HG02678 (cell line): ENCODE results near the gene LAMA5.

Source experiments
- ATAC-seq: cut with Tn5 transposase; IDR thresholded peaks from one replicate; pipeline ENCODE4 v1.9.1; 2021; ENCODE audit warnings: mild to moderate bottlenecking, moderate library complexity; ENCODE audit not compliant: unreplicated experiment

LAMA5 gene

DNA sequence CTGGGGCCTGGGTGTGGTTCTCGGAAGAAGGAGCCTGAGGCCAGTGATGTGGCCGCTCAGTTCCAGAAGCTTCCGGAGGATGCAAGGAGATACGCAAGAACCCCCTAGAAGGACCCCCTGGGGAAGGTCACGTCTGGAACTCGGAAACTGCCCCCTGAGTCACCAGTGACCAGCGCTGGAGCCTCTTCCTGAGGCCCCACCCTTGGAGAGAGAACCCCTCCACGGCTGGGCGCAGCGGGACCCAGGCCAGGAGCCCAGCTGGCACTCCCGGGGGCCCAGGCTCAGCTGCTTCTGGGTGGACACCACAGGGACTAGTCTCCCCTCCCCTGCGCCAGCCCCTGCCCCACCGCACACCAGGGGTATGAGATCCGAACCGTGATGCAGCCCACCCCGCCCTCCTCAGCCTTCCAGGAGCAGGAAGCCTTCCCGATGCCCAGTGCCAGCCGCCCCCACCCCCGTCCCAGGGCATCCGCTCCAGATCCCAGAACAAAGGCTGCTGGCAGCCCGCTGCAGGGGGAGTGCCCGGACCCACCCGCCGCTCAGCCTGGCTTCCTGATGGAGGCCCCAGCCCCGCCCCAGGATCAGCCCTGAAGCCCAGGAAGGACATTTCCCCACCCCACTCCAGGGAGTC is 7.5 kb downstream of the LAMA5 start:
- no peak for ATAC-seq

DNA sequence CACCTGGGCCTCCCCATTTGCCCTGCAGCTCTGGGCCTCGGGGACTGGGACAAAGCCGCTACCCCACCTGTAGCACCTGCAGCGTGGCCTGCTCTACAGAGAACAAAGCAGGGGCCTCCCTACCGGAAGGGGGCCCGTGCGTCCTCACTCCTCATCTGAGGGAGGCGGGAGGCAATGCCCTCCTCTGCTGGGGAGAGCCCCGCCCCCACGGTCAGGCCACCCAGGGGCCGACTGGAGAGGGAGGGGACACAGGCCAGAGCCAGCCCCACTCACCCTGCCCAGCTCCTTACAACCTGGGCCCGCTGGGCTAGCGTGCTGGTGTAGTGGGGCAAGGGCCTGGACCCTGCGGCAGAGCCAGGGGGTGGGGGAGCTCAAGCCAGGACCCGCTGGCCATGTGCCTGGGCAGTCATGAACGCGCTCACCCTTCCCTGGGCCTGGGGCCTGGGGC is 8.0 kb downstream of the LAMA5 start:
- ATAC-seq: no peak

DNA sequence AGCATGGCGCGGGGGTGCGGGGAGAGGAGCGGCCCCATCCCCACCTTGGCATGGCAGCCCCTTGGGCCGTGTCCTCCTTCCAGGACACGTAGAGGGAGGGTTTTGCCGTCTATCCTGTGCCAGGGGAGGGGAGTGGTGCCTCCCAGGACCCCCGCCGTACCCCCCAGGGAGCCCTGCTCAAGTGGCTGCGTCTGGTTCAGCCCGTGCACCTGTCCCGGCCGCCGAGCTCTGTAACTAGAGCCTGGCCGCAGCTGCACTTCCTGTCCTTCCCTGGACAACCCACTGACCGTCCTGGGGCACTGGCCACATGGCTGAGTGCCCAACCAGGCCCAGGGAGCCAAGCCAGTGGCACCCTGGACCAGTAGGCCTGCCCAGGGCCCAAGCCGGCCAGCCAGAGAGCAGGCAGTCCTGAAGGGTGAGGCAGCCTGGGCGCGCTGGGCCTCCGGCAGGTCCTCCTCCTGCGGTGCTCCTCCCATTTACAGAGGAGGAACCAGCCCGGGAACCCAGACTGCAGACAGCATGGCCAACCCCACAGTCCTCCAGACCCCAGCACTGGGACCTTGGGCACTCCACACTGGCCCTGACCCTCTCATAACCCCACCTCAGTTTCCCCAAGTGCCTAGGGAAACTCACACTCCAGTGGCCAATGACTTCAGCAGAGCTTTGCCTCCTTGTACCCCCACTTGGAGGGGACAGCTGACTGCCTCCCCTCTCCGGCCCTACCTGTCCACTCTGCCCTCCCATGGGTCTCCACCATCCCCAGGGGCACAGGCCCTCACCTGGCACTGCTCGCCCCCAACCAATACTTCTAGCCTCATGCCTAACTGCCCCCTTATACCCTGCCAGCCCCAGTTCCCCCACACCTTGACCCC is 8.7 kb downstream of the LAMA5 start:
- no peak for ATAC-seq

DNA sequence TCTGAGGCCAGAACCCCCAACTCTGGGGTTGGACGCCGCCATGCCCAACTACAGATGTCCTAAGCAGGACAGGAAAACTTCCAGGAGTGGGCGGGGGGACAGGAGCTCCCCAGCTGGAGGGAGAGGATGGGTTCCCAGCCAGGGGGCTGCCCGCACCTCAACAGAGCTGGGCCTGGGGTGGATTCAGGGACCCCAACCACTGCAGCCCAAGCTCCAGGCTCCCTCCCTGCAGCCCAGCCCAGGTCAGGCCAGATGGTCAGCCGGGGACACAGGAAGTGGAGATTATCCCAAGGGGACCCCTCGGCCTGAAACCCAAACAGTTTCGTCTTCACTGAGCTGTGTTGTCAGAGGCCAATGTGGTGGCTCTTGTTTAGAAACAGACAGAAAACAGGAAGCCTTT is 9.4 kb downstream of the LAMA5 start:
- ATAC-seq: no peak

DNA sequence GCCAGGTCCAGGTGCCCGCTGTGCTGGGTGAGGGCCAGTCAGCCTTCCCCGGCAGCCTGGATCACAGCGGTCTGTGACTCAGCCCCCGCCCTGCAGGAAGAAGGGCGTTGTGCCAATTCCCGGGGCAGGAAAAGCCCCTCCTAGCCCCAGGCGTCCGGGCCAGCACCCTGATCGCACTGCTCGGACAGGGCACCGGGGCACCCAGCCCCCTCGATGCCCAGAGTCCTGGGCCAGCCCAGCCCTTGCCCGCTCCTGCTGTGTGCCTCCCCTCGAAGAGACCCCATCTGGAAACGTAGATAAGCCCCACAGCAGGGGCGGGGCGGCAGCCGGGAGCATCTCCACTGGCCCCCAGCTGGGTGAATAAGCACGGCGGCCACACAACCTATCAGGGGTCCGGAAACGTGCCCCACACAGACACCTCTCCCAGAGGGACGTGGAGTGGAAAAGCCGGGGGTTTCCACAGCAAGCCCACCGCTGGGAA is 9.9 kb downstream of the LAMA5 start:
- no peak for ATAC-seq

DNA sequence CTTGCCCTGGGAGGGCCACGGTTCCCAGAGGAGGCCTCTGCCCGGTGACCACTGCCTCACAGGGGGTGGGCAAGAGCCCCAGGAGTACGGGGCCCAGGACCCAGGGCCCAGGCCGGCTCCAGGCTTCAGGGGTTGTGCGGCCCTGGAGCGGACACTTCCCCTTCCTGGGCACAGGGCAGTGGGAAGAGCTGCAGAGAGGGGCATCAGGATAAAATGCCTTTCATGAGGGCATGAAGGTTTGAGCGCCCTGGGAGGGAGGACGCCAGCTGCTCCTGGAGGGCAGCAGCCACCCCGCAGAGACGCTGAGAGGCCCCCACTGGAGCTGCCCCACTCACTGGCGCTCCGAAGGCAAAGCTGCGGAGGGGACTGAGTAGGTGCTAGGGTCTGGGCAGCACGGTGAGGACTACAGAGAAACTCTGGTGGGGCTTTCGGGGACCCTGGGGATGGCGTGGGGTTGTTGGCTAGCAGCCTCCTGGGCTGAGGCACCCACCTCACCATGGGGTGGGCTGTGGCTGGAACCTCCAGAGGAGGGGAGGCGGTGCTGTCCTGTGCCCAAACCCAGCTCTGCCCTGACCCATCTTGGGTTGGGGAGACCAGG is 10.4 kb downstream of the LAMA5 start:
- no peak for ATAC-seq

DNA sequence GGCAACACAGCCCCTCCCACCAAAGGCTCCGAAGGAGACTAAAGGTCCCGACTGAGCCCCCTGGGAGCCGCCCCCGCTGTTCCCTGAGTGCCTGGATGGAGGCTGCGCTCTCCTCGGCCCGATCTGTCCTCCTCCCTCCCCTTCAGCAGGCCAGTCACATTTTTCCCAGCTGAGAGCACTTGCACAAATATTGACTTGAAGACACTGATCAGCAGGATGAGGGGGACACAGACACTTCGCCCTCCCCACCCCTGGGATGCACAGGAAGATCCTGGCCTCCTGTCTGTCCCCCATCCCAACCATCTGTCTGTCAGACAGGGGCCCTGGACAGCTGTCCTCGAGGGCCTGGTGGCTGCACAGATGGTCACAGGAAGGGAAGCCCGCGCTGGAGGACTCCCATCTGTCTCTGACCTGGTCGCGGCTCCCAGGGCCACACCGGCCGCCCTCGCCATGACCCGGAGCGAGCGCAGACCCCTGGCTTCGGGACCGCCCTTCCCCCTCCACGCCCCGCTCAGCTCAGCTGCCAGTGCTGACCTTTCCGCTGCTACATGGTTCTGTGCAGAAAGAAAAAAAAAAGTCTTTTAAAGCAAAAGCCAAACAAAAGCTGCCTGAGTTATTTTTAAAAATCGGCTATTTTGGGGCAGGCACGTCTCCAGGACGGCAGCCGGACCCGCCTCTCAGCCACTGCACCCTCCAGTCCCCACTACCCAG is 11.1 kb downstream of the LAMA5 start:
- ATAC-seq: no peak

DNA sequence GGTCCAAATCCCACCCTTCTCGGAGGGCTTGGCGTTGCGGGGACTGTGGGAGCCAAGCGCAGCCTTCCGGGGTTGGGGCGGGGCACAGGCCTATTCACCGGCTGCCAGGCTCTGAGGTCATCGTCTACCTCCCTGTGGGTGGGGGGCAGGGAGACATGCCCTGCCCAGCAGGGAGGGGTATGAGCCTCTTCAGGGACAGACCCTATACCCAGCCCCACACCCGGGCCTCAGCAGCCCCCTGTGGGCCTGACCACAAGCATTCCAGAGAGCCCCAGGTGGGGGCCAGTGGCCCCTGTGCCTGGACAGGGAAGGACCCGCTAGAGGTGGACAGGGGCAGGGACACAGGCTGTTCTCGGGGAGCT is 11.6 kb downstream of the LAMA5 start:
- no peak for ATAC-seq

DNA sequence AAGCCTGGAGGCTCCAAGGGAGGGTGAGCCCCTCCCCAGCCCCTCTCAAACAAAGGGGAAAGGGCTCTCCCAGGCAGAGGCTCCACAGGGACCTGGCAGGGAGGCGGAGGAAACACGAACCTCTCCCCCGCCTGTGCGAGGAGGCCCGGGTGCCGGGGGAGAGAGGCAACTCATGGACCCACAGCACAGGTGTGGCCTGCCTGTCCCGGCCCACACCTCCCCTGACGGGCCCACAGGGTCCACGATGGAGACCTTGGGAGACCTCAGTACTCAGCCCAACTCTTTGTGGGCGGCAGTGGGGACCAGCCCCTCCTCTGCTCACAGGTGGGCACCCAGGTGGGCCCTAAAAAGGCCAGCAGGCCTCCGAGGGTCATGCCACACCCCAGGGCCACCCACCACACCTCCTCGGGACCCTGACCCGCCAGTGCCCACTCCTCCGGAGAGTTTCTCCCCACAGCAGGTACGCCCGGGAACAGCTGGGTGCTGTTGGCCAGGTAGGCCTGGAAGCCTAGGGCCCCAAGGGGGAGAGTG is 12.2 kb downstream of the LAMA5 start:
- ATAC-seq: no peak

DNA sequence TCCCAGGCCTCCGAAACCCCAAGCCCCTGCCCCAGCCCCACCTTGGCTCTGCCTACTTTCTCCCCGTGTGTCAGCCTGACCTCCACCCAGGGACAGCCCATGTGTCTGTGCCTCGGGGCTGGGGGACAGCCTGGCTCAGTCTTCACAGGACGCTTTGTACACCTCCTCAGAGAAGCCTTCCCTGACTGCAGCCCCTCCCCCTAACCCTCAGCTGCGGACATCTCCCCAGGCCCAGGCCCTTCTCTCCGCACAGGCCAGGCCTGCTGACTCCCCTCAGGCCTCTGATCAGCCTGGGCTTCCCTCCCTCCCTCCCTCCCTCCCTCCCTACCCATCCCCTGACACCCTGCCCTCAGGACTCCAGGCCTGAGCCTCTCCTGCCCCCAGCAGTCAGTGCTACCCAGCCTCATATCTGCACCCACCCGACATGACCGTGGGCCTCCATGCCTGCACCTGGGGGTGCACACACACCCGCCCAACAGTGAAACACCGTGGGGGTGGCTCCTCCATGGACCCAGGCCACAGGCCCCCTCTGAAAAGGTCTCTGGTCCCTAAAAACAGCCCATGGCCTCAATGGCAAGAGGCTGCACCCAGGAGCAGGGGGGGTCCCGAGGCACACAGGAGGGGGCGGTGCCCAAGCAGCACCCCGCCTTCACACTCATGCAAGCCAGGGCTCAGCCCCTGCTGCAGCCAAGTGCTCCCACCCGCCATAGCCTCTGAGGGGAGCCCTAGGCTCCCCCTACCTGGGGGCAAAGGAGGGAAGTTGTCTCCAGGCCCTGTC is 12.9 kb downstream of the LAMA5 start:
- ATAC-seq: no peak

DNA sequence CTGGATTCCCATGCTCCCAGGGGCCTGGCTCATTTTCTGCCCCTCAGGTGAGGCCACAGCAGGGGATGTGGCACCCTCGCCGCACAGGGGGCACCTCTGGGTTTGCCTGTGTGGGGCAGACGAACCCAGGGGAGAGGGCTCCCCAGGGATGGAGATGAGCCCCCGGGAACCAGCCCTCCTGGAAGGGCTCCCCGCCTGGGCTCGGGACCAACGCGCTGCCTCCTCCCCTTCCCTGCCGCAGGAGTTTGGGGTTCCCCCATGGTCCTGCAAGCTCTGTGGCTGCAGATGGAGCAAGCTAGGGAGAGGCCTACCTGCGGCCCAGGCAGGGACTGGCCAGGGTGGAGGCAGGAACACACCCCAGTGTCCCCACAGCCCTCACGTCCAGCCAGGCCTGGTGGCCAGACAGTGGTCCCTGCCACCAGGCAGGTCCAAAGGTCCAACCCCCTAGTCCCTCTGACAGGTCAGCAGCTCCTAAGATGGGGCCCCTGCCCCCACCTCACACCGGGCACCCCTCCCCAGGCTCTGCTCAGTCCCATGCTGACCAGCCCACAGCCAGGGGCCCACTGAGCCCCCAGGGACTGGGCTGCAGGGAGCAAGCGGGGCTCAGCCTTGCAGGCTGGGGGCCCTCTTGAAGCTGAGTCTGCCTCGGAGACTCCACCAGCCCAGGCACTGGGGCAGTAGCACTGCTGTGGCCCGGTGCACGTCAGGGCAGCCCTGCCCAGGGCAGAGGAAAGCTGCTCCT is 13.7 kb downstream of the LAMA5 start:
- no peak for ATAC-seq

DNA sequence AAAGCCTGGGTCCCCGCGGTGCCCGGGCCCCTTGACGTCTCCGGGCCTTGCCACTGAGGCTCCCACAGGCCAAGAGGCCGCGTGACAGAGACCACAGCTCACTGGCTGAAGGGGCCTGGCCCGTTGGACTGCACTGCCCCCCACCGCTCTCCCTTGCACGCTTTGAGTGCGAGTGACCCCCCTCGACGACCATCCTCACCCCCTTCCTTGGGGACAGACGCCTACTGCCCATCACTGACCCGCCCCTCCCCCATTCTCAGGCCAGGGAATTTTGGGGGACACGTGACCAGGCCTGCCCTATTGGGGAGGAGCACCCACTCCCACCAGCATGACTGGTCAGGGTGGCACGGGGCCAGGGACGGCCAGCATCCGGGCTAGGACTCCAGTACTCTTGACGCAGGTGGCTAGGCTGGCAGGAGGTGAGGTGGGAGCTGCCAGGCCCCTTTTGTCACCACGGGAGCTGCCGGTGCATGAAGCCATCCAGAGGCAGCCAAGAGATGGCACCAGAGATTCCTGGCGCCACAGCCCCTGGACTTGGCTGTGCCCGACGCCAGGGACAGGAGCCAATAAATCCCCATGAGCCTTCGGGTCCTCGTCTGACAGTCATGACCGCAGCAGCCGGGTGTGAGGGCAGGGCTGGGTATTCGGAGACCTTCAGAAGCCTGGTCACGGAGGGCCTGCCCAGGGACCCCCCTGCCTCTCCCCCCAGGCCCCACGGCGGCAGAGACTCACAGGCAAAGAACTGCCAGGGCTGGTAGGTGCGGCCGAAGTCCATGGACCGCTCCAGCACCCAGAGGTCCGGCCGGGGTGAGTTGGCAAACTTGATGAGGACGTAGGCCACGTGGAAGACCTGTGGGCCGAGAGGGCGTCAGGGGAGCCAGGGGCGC is 14.5 kb downstream of the LAMA5 start:
- no peak for ATAC-seq

DNA sequence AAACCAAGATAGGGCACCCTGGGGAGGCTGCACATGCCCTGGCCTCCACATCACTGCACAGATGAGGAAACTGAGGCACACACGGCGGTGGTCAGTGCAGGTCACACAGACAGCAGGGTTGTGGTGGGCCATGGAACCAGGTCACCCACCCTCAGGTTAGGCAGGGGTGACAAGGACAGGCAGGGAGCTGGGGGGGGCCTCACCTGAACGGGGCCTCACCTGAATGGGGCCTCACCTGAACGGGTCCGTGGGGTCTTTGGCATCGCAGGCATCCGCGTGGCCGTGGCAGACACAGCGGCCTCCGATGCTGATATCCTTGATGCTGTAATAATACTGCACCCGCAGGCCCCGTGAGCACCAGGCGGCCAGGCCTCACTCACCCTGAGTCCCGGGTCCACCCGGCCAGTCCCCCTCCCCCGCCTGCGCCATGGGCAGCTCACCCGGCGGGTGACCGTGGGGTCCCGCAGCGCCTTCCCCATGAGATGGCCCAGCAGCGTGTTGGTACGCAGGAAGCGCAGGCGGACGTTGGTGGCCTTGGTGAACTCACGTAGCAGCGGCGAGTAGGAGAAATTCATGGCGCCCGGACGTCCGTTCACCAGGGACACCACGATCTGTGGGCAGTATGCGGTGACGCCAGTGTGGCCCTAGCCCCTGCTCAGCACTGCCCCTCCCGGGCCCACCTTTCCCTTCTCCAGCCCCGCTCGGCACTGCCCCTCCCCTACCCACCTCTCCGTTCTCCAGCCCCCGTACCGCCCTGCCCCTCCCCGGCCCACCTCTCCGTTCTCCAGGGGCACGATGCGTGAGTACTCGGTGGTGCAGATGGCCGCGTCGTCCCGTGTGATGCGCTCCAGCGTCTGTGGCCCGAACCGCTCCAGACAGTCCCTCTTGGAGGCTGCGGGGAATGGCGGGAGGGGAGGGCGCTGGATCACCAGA is 15.4 kb downstream of the LAMA5 start:
- no peak for ATAC-seq

DNA sequence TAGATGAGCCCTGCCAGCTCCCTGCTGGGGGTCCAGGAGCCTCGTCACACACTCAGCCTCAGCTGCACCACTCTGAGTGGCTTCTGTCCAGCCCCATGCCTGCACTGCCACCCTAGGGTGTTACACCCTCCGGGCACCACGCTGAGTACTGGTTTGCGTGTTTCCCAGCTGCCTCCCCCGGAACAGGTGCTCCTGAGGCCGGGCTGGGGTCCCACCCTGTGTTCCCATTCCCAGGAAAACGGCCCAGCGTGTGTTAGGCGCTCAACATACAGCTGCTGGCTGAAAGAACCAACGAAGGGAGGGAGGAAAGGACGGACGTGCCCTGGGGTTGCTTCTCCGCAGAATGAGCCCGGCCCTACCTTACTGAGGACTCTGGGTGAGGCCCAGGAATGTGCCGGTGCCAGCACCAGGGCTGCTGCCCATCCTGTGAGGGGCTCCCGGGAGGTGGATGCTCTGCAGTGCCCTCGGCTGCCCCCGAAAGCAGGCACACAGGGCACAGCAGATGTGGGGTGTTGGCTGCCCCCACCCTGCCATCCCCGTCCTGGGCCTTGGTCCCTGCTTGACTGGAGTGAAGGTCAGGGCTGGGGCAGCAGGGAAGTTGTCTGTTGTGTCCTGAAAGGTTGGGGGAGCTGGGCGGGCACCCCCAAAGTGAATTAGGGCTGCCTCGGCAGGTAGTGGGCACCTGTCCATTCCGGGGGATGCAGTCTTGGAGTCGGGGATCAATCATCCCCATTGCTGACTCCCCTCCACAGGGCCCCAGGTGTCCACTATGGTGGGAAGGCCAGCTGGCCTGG is 16.3 kb downstream of the LAMA5 start:
- no peak for ATAC-seq

DNA sequence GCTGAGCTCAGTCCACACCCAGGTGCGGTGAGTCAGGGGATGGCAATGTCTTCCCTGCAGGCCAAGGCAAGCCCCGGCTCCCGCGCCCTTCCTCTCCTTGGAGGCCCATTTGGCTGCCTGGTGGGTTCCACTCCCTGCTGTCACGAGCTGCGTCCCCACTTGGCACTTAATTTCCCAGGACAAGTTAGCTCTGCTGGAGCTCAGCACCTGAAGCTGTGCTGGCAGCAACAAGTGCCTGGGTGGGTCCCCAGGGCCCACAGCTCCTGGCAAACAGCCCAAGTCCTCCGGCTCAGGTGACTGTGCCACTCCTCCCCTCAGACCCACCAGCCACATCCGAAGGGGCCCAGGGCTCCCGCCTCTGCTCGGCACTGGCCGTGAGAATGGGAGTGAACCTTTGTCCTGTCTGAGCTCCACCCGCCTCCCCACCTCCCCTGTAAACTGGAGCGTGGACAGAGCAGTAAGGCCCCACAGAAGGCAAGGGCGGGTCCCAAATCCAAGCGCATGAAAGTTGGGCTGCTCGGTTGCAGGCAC is 16.9 kb downstream of the LAMA5 start:
- no peak for ATAC-seq

DNA sequence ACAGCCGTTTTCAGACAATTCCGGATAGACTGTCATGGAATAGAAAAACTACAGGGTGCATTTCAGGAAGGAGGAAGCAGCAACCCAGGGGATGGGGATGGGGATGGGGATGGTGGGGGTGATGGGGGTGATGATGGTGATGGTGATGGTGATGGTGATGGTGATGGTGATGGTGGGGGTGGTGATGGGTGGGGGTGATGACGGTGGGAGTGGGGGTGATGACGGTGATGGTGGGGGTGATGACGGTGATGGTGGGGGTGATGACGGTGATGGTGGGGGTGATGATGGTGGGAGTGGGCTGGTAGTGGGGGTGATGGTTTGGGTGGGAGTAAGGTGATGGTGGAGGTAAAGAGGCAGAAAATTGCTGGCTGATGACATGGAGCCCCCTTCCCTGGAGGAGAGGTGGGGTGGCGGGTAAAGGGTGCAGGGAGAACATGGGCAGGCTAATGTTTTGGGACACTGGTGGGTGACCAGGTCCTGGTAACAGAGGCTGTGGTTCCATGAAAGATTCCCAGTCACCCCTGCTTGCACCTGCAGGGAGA is 17.5 kb downstream of the LAMA5 start:
- ATAC-seq: no peak
